Measurements from ENCODE around the gene GNG12. TPM values are rescaled to one million over a fixed set of nuclear protein-coding genes. Genes with fewer than 3 reads are reported as not detected.

The GNG12 gene
- total and polyA plus RNA-seq, 8 donors = 21.7 to 189 (median 59.6) TPM

GRCh38 chr1:67721650-67722291 is 111.5 kb downstream of the GNG12 start:
- WGBS, 5 donors = 40 to 68% (median 49%) methylated on average over 2 of the region's 2 CpGs

GRCh38 chr1:67721112-67721511 is 112.2 kb downstream of the GNG12 start:
- H3K36me3 ChIP-seq = no peaks in the 10 kb centered on the region
- peak overlapping the region in 3 of 5 donors; percentile 41 to 75 (median 71) for H3K27ac ChIP-seq
- peaks cover 54 to 91% (median 75%) of the 10 kb centered on the region in 4 donors for H3K4me1 ChIP-seq
- H3K4me3 ChIP-seq = no peak overlapping the region
- 87 to 93% (median 90%) methylated on average over 4 of the region's 4 CpGs for WGBS, 5 donors
- TF ChIP-seq CTCF (IDR thresholded peaks at IDR 0.05) (no peak), POLR2A (IDR thresholded peaks at IDR 0.05) (no peak), EP300 (IDR thresholded peaks at IDR 0.05) (no peak), POLR2AphosphoS5 (IDR thresholded peaks at IDR 0.05) (no peak)
- H3K9me3 ChIP-seq = no peaks in the 10 kb centered on the region
- no peaks in the 10 kb centered on the region for H3K27me3 ChIP-seq
- intact Hi-C loops (cut with DNase I; ENCODE audit: low total_unique reads) = no loop called here
- no peak for DNase-seq

More at GRCh38 chr1:67721650-67722291, 111.5 kb downstream of the GNG12 start:
- no peak for TF ChIP-seq POLR2AphosphoS5 (IDR thresholded peaks at IDR 0.05)
- no peak for TF ChIP-seq EP300 (IDR thresholded peaks at IDR 0.05)
- no peak for TF ChIP-seq POLR2A (IDR thresholded peaks at IDR 0.05)
- TF ChIP-seq CTCF (IDR thresholded peaks at IDR 0.05) = no peak
- DNase-seq = no peak
- Histone ChIP-seq H3K9me3 (no peaks in the 10 kb centered on the region), H3K27ac (peak overlapping the region in 4 of 5 donors; percentile 30 to 75 (median 60)), H3K36me3 (no peaks in the 10 kb centered on the region), H3K27me3 (no peaks in the 10 kb centered on the region), H3K4me3 (no peak overlapping the region), H3K4me1 (peaks cover 54 to 84% (median 73%) of the 10 kb centered on the region in 4 donors)
- intact Hi-C loops (cut with DNase I; ENCODE audit: low total_unique reads) = no loop called here

GRCh38 chr1:67719329-67720196 is 113.7 kb downstream of the GNG12 start:
- Histone ChIP-seq H3K9me3 (no peaks in the 10 kb centered on the region), H3K27me3 (no peaks in the 10 kb centered on the region), H3K4me3 (no peak overlapping the region), H3K27ac (peak overlapping the region in 2 of 5 donors; percentile 71 to 75), H3K4me1 (peaks cover 54 to 92% (median 75%) of the 10 kb centered on the region in 4 donors), H3K36me3 (no peaks in the 10 kb centered on the region)
- intact Hi-C loops (cut with DNase I; ENCODE audit: low total_unique reads) = no loop called here
- no peak for DNase-seq
- WGBS, 5 donors = 59 to 71% (median 66%) methylated on average over 5 to 6 of the region's 6 CpGs
- TF ChIP-seq CTCF (IDR thresholded peaks at IDR 0.05) (no peak), POLR2A (IDR thresholded peaks at IDR 0.05) (no peak), EP300 (IDR thresholded peaks at IDR 0.05) (no peak), POLR2AphosphoS5 (IDR thresholded peaks at IDR 0.05) (no peak)

- TF ChIP-seq POLR2AphosphoS5 (IDR thresholded peaks at IDR 0.05) (no peak), POLR2A (IDR thresholded peaks at IDR 0.05) (no peak), EP300 (IDR thresholded peaks at IDR 0.05) (no peak), CTCF (IDR thresholded peaks at IDR 0.05) (no peak)
- Histone ChIP-seq H3K27ac (no peak overlapping the region), H3K4me3 (no peak overlapping the region), H3K4me1 (peaks cover 54 to 92% (median 77%) of the 10 kb centered on the region in 4 donors), H3K36me3 (no peaks in the 10 kb centered on the region), H3K27me3 (no peaks in the 10 kb centered on the region), H3K9me3 (no peaks in the 10 kb centered on the region)
- intact Hi-C loops (cut with DNase I; ENCODE audit: low total_unique reads) = no loop called here
- no peak for DNase-seq
- WGBS, 5 donors = 89 to 94% (median 93%) methylated on average over 4 of the region's 4 CpGs
Observed at GRCh38 chr1:67717876-67718275, 115.4 kb downstream of the GNG12 start.

Data from stomach (tissue), 9 donors.